B cell (primary cell): ENCODE measurements around the gene CXCR3. TPM values are rescaled to one million over a fixed set of nuclear protein-coding genes. Genes with fewer than 3 reads are reported as not detected.

Source experiments
- ATAC-seq: fragments of 200-7000 bp; cut with Tn5 transposase; one replicate; pipeline ENCODE4 v1.10.0; 2021; ENCODE audit warnings: low read depth, mild to moderate bottlenecking, moderate number of reproducible peaks, moderate library complexity
- CTCF ChIA-PET: fragments of 350-600 bp; sonication (Branson Sonifier 250); formaldehyde crosslinking; loops from one replicate; lab custom pipeline; 2021; ENCODE audit warnings: antibody characterized with exemption, inconsistent platforms; lab: Charles Lee
- POLR2A ChIA-PET: fragments of 350-600 bp; sonication (Branson Sonifier 250); formaldehyde crosslinking; loops from one replicate; lab custom pipeline; 2021; ENCODE audit warnings: antibody characterized with exemption; lab: Charles Lee
- DNase-seq: peaks from one replicate; pipeline ENCODE4 v3.0.0; 2013
- H2AFZ ChIP-seq: 2 replicates; pipeline ENCODE4 v1.6.1; 2012; ENCODE audit warnings: mild to moderate bottlenecking, low read depth, low read length; ENCODE audit not compliant: insufficient read depth, poor library complexity, severe bottlenecking
- H3K27ac ChIP-seq, 2 donors: 1 replicate in 1 of 2; 2 replicates in 1 of 2; pipeline ENCODE4 v1.5.1; 2012 to 2013; ENCODE audit warnings: low read length in 2 of 2, mild to moderate bottlenecking in 2 of 2, moderate library complexity in 1 of 2
- H3K27me3 ChIP-seq, 4 experiments: fragments of 200-600 bp in 1 of 4; sonication (generic) in 1 of 4; replicated peaks in 1 of 4; 1 replicate in 2 of 4; 2 replicates in 2 of 4; pipeline versions ENCODE4 v1.6.1 to v1.7.0; 2013 to 2016; ENCODE audit warnings: low read length in 3 of 4, mild to moderate bottlenecking in 2 of 4, mixed read lengths in 1 of 4, moderate library complexity in 1 of 4; ENCODE audit not compliant: insufficient read depth in 4 of 4, control insufficient read depth in 3 of 4; ENCODE audit errors: control extremely low read depth in 1 of 4
- H3K36me3 ChIP-seq, 2 experiments: replicated peaks in 1 of 2; 1 replicate in 1 of 2; 2 replicates in 1 of 2; pipeline versions ENCODE4 v1.6.1 to v1.7.1; 2013; ENCODE audit warnings: low read length in 1 of 2; ENCODE audit not compliant: insufficient read depth in 2 of 2, control insufficient read depth in 1 of 2; ENCODE audit errors: control extremely low read depth in 1 of 2, extremely low read depth in 1 of 2
- H3K4me1 ChIP-seq, 2 donors: fragments of 200-600 bp in 1 of 2; sonication (generic) in 1 of 2; 1 replicate in 1 of 2; 2 replicates in 1 of 2; pipeline versions ENCODE4 v1.5.1 to v1.6.1; 2013 to 2017; ENCODE audit warnings: low read length in 2 of 2; ENCODE audit not compliant: control insufficient read depth in 2 of 2, insufficient read depth in 2 of 2
- H3K4me2 ChIP-seq: replicated peaks from 2 replicates; pipeline ENCODE3; 2012; ENCODE audit warnings: mild to moderate bottlenecking, low read depth, low read length; ENCODE audit not compliant: poor library complexity, severe bottlenecking
- H3K4me3 ChIP-seq, 5 experiments: fragments of 200-600 bp in 1 of 5; sonication (generic) in 1 of 5; 1 replicate in 3 of 5; 2 replicates in 2 of 5; pipeline versions ENCODE4 v1.5.1 to v1.7.0; 2011 to 2016; ENCODE audit warnings: low read length in 4 of 5, mild to moderate bottlenecking in 4 of 5, low read depth in 2 of 5, control low read depth in 1 of 5, moderate library complexity in 1 of 5; ENCODE audit not compliant: insufficient read depth in 1 of 5; ENCODE audit errors: control extremely low read depth in 1 of 5, extremely low read depth in 1 of 5
- H3K79me2 ChIP-seq: fragments of 200-600 bp; sonication (generic); one replicate; pipeline ENCODE4 v1.6.0; 2016; ENCODE audit warnings: low read length; ENCODE audit not compliant: control insufficient read depth, insufficient read depth
- H3K9ac ChIP-seq: fragments of 200-600 bp; sonication (generic); 2 replicates; pipeline ENCODE4 v1.6.1; 2017; ENCODE audit warnings: mild to moderate bottlenecking, low read length, moderate library complexity
- H3K9me3 ChIP-seq, 3 donors: one replicate each; pipeline versions ENCODE4 v1.6.1 to v1.7.1; 2013; ENCODE audit warnings: low read length in 2 of 3; ENCODE audit not compliant: control insufficient read depth in 2 of 3, insufficient read depth in 1 of 3; ENCODE audit errors: control extremely low read depth in 1 of 3
- H4K20me1 ChIP-seq: 2 replicates; pipeline ENCODE4 v1.6.0; 2012; ENCODE audit warnings: mild to moderate bottlenecking, low read length; ENCODE audit not compliant: insufficient read depth, control insufficient read depth, poor library complexity, severe bottlenecking
- H3K27ac Mint-ChIP-seq: one replicate; pipeline ENCODE4 v1.8.0; 2021; ENCODE audit warnings: mixed read lengths
- H3K27me3 Mint-ChIP-seq: one replicate; pipeline ENCODE4 v1.8.0; 2021; ENCODE audit warnings: mixed read lengths
- H3K4me1 Mint-ChIP-seq: one replicate; pipeline ENCODE4 v1.8.0; 2021; ENCODE audit warnings: mixed read lengths
- H3K4me3 Mint-ChIP-seq: one replicate; pipeline ENCODE4 v1.8.0; 2021; ENCODE audit warnings: mixed read lengths
- H3K9me3 Mint-ChIP-seq: one replicate; pipeline ENCODE4 v1.8.0; 2022; ENCODE audit warnings: mixed read lengths; ENCODE audit not compliant: insufficient read depth
- EZH2 ChIP-seq: IDR thresholded peaks from 2 replicates; pipeline ENCODE4 v1.6.1; 2012; ENCODE audit warnings: borderline replicate concordance, low read depth, mild to moderate bottlenecking, moderate library complexity, low read length; ENCODE audit not compliant: insufficient read depth, poor library complexity, severe bottlenecking
- WGBS: methylation state at CpG from one replicate; pipeline ENCODE4 v1.1.5; 2013; ENCODE audit warnings: missing lambda C conversion rate; ENCODE audit not compliant: insufficient coverage; 5-methylcytosine and 5-hydroxymethylcytosine counted together
- intact Hi-C: fragments of 100-400 bp; cut with micrococcal nuclease; formaldehyde crosslinking; loops from one replicate; pipeline ENCODE4 v1.10.0; 2022
- polyA plus RNA-seq: library from polyadenylated mRNA; depleted of rRNA; stranded (reverse); fragments of >200 nt; gene quantifications from 2 replicates; pipeline ENCODE4 v1.2.3, GENCODE V29; 2012
- total RNA-seq, 2 donors: library from RNA; stranded (reverse); fragments of 120-200 nt in 1 of 2; gene quantifications; 1 replicate in 1 of 2; 2 replicates in 1 of 2; pipeline versions ENCODE4 v1.2.3 to v1.2.4, GENCODE V29; 2013 to 2022
- TF ChIP-seq, protein P1 (sequence below): fragments of 200-600 bp; IDR thresholded peaks from one replicate; pipeline ENCODE4 v1.8.0; 2022; ENCODE audit warnings: antibody characterized with exemption, mild to moderate bottlenecking

CXCR3 gene
- total and polyA plus RNA-seq, 2 donors (not counting 1 experiment from before 2014, with no cell fraction given): 6.9 to 8.7 TPM

DNA sequence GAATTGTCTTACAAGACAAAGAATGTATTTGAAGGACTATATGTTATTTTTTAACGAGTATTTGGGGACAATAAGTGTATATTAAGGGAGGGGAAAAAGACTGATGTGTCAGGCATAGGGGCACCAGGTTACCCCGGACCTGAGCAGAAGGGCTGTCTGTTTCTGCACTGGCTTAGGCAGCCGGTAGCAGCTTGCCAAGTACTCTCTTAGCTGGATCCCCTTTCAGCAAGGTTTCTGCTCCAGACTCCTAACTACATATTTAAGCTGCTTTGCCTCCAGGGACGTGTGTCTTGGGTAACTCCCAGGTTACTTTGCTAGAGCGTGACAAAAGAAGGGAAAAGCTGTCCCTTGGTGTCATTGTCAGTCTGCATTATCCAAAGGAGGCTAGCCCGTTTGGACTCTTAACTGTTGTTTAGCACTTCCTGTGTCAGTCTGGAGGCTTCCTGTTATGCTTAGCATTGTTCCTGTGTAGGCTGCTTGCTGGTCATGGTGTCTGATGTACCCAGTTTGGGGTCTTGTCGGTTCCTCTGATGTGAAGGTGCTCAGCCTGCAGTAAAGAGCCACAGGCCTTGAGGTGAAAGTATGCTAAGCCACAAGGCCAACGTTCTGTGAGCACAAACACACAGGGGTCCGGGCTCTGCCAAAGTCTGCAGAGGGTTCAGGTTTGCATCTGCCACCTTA lies 11.6 kb downstream of the CXCR3 start:
- TF ChIP-seq EZH2: no peak
- TF ChIP-seq, protein P1, sequence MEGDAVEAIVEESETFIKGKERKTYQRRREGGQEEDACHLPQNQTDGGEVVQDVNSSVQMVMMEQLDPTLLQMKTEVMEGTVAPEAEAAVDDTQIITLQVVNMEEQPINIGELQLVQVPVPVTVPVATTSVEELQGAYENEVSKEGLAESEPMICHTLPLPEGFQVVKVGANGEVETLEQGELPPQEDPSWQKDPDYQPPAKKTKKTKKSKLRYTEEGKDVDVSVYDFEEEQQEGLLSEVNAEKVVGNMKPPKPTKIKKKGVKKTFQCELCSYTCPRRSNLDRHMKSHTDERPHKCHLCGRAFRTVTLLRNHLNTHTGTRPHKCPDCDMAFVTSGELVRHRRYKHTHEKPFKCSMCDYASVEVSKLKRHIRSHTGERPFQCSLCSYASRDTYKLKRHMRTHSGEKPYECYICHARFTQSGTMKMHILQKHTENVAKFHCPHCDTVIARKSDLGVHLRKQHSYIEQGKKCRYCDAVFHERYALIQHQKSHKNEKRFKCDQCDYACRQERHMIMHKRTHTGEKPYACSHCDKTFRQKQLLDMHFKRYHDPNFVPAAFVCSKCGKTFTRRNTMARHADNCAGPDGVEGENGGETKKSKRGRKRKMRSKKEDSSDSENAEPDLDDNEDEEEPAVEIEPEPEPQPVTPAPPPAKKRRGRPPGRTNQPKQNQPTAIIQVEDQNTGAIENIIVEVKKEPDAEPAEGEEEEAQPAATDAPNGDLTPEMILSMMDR: no peak
- Mint-ChIP-seq H3K27me3 (no peaks in the 10 kb centered on the region), H3K4me1 (peaks cover 23% of the 10 kb centered on the region), H3K27ac (peak overlapping the region; percentile 46), H3K9me3 (no peaks in the 10 kb centered on the region), H3K4me3 (no peak overlapping the region)
- Histone ChIP-seq H3K27ac (peak overlapping the region in 1 of 2 donors; percentile 13), H3K79me2 (no peaks in the 10 kb centered on the region), H3K4me3 (no peak overlapping the region), H3K4me2 (peak overlapping the region; percentile 9), H3K27me3 (no peaks in the 10 kb centered on the region), H3K9ac (no peak overlapping the region), H3K9me3 (no peaks in the 10 kb centered on the region), H3K4me1 (peaks cover 15 to 19% of the 10 kb centered on the region in 2 donors), H4K20me1 (no peaks in the 10 kb centered on the region), H2AFZ (no peak overlapping the region), H3K36me3 (peaks cover 0 to 45% of the 10 kb centered on the region in 2 experiments)
- intact Hi-C loops: no loop called here
- ChIA-PET POLR2A (no interaction called here), CTCF (interaction anchor here (1.9 kb wide), 1 partner anchor 45 kb away, joined by 7 read pairs; no protein-coding TSS in a partner anchor)
- ATAC-seq: no peak
- no peak for DNase-seq
- WGBS: 70% methylated on average over 2 of the region's 9 CpGs

DNA sequence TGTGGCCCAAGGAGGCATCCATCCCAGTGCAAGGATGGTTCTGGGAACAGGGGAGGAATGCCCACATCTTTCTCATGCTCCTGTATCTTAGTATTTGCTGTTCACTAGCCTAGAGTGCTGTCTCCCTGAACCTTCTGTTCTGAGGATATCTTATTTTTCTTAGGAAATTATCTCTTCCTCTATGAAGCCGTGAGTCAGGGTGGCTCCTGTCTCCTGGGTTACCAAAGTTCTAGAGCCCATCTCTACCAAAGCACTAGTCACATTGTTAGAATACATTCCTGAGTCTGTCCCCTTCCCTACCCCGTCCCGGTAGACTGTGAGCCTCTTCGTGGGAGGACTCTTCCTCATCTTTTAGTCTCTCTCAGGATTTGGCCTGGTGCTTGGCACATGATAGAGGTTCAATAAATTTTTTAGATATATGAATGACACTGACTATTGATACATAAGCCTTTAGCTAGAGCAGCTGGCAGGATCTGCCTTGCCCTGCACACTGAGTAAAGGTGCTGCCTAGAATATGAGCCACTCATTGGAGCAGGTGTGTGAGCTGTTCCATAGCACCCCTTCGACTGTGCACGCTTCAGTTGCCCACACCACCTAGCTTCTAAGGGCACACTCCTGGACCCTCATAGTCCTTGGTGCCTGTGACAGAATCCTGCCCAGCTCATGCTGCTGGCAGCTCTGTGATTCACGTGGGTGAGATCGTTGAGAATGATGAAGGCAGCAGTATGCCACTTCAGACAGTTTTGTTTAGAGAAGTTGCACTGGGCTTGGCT lies 13.3 kb downstream of the CXCR3 start:
- ChIA-PET POLR2A (no interaction called here), CTCF (no interaction called here)
- peaks cover 15 to 19% of the 10 kb centered on the region in 2 donors for H3K4me1 ChIP-seq
- Mint-ChIP-seq H3K9me3 (no peaks in the 10 kb centered on the region), H3K4me1 (peaks cover 23% of the 10 kb centered on the region), H3K27me3 (no peaks in the 10 kb centered on the region), H3K4me3 (no peak overlapping the region), H3K27ac (no peak overlapping the region)
- ATAC-seq: no peak
- H3K4me2 ChIP-seq: no peak overlapping the region
- no peaks in the 10 kb centered on the region for H3K9me3 ChIP-seq
- no peak overlapping the region for H2AFZ ChIP-seq
- no peak for DNase-seq
- no peaks in the 10 kb centered on the region for H3K27me3 ChIP-seq
- TF ChIP-seq EZH2: no peak
- TF ChIP-seq, protein P1: no peak
- no peaks in the 10 kb centered on the region for H4K20me1 ChIP-seq
- H3K27ac ChIP-seq: no peak overlapping the region
- peaks cover 0 to 35% of the 10 kb centered on the region in 2 experiments for H3K36me3 ChIP-seq
- 100% methylated on average over 2 of the region's 8 CpGs for WGBS
- no peak overlapping the region for H3K4me3 ChIP-seq
- no peak overlapping the region for H3K9ac ChIP-seq
- intact Hi-C loops: no loop called here
- H3K79me2 ChIP-seq: no peaks in the 10 kb centered on the region
